ENCODE results near the gene PCNX2. TPM values are rescaled to one million over a fixed set of nuclear protein-coding genes. Genes with fewer than 3 reads are reported as not detected.

PCNX2 gene
- total RNA-seq, 2 experiments from 2014 or later: 21.8 to 23.2 TPM

DNA sequence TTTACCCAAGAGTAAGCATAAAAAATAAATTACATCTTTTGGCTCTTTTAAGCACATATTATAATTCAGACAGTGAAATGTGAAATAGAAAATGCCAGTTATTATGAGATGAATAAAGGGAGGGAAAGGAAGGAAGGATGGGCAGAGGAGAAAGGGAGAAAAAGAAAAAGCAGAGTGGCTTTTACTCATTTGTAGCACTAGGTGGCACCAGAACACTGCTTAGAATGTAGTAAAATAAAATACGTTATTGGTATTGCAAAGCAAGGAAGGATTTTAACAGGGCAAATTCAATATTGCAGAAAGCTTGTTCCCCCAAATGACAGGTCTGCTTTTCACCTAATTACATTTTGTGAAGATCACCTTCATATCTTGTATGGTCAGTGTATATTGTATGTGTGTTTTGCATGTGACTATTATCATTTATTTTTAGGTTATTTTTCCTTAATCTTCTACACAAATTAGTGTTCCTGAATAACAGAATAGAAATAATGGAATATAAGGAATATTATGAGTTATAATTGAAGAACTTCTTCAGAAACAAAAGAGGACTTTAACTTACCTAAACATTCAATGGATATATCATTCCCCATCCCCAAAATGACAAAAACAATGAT is 9.1 kb upstream of the PCNX2 start:
- Mint-ChIP-seq H3K4me3 (no peak overlapping the region), H3K4me1 (no peaks in the 10 kb centered on the region), H3K9me3 (no peaks in the 10 kb centered on the region), H3K27ac (no peak overlapping the region), H3K27me3 (peaks cover 14% of the 10 kb centered on the region), H3K36me3 (ENCODE audit: low read depth) (no peaks in the 10 kb centered on the region)
- ChIA-PET CTCF (interaction anchor here (1.0 to 2.5 kb wide), 8 partner anchors 9 to 487 kb away, joined by 3 to 7 read pairs (median 5); partner anchors contain the start of gene PCNX2), POLR2A (interaction anchor here (0.8 kb wide), 1 partner anchor 10 kb away, joined by 3 read pairs; no protein-coding TSS in a partner anchor)
- DNase-seq: no peak

DNA sequence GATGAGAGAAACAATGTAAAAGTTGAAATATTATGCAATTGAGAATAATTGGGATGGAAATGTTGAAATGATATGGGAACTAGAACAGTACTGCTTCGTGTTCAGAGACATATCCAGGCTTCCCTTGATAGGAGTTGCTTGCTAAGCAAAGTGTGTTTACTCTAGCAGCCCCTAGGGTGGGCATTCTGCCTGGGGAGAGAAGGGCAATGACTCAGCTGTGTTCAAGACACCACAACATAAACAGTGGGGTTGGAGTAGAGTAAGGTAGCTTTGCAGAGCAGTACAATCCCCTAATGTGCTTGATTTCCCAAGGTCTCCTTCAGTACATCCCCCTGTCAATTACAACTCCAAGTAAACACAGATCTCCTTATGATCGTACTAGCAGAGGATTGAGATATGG is 4.8 kb upstream of the PCNX2 start:
- H3K36me3 Mint-ChIP-seq (ENCODE audit: low read depth): no peaks in the 10 kb centered on the region
- no peak overlapping the region for H3K4me3 Mint-ChIP-seq
- ChIA-PET POLR2A (no interaction called here), CTCF (interaction anchor here (0.7 kb wide), 1 partner anchor 64 kb away, joined by 3 read pairs; no protein-coding TSS in a partner anchor)
- H3K27me3 Mint-ChIP-seq: peaks cover 5% of the 10 kb centered on the region
- H3K27ac Mint-ChIP-seq: no peak overlapping the region
- DNase-seq: no peak
- H3K9me3 Mint-ChIP-seq: no peaks in the 10 kb centered on the region
- H3K4me1 Mint-ChIP-seq: peaks cover 9% of the 10 kb centered on the region

DNA sequence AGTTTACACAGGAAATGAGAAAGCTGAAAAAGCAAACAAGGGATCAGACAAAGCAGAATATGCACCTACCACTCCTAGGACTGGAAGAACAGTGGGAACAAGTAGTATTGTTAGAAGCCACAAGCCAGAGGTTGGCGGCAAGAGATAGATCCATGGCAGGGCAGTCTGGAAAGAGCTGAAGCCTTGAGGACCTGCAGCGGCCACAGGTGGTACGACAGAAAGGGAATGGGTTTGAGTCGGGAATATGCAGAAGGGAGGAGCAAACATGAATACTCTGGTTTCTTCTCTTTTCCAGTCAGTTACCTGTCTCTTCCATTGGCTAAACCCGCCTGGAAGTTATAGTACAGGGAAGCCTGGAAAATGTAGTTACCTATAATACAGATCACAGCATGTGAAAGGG is 3.9 kb upstream of the PCNX2 start:
- DNase-seq: no peak
- Mint-ChIP-seq H3K27me3 (peaks cover 5% of the 10 kb centered on the region), H3K4me3 (no peak overlapping the region), H3K27ac (no peak overlapping the region), H3K36me3 (ENCODE audit: low read depth) (no peaks in the 10 kb centered on the region), H3K9me3 (no peaks in the 10 kb centered on the region), H3K4me1 (peaks cover 17% of the 10 kb centered on the region)
- ChIA-PET CTCF (no interaction called here), POLR2A (no interaction called here)

DNA sequence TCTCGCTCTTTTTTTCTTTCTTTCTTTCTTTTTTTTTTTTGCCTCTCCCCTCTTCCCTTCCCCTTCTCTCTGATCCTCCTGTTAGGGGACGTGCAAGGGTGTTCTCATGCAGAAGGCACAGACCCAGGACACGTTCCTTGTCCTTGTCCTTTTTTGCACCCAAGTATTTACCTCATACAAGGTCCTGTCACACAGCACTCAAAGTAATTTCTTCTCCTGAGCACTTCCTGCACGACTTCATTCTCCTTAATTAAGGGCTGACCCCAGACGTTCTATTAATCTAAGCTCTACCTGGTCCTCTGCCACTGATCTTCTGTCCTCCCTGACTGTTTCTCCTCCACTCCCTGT is 424 bp upstream of the PCNX2 start:
- H3K4me3 Mint-ChIP-seq: peak overlapping the region; percentile 95
- H3K36me3 Mint-ChIP-seq (ENCODE audit: low read depth): peaks cover 8% of the 10 kb centered on the region
- ChIA-PET POLR2A (interaction anchor here (1.4 to 1.7 kb wide), 2 partner anchors 32 to 40 kb away, joined by 3 to 4 read pairs; partner anchors contain the start of gene MAP3K21), CTCF (interaction anchor here (2.2 kb wide), 1 partner anchor 9 kb away, joined by 5 read pairs; no protein-coding TSS in a partner anchor)
- DNase-seq: no peak
- H3K4me1 Mint-ChIP-seq: peaks cover 35% of the 10 kb centered on the region
- H3K27ac Mint-ChIP-seq: peak overlapping the region; percentile 88
- H3K27me3 Mint-ChIP-seq: peaks cover 3% of the 10 kb centered on the region
- H3K9me3 Mint-ChIP-seq: no peaks in the 10 kb centered on the region

DNA sequence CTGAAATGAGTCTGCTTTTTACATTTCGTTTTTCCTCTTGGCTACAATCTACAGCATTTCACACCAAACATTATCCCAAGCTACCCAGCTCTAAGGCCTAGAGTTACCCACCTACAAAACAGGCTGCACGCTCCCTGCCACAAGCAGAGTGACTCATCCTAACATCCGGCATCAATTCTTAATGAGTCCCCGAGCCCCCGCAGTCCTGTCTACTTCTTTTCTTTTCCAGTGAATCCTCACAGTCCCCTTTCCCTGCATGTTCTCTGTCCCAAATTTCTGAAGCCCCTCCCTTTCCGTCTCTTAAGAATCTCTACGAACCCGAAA is 650 bp downstream of the PCNX2 start:
- CTCF ChIA-PET: interaction anchor here (0.7 to 2.2 kb wide), 3 partner anchors 10 to 29 kb away, joined by 3 to 5 read pairs (median 3); no protein-coding TSS in a partner anchor
- peak; percentile 58 for DNase-seq
- Mint-ChIP-seq H3K4me3 (peak overlapping the region; percentile 95), H3K27ac (peak overlapping the region; percentile 91), H3K27me3 (no peaks in the 10 kb centered on the region), H3K36me3 (ENCODE audit: low read depth) (peaks cover 15% of the 10 kb centered on the region), H3K9me3 (no peaks in the 10 kb centered on the region), H3K4me1 (peaks cover 35% of the 10 kb centered on the region)
- POLR2A ChIA-PET: interaction anchor here (0.8 to 1.6 kb wide), 7 partner anchors 9 to 67 kb away, joined by 3 to 5 read pairs (median 4); partner anchors contain the start of gene MAP3K21

DNA sequence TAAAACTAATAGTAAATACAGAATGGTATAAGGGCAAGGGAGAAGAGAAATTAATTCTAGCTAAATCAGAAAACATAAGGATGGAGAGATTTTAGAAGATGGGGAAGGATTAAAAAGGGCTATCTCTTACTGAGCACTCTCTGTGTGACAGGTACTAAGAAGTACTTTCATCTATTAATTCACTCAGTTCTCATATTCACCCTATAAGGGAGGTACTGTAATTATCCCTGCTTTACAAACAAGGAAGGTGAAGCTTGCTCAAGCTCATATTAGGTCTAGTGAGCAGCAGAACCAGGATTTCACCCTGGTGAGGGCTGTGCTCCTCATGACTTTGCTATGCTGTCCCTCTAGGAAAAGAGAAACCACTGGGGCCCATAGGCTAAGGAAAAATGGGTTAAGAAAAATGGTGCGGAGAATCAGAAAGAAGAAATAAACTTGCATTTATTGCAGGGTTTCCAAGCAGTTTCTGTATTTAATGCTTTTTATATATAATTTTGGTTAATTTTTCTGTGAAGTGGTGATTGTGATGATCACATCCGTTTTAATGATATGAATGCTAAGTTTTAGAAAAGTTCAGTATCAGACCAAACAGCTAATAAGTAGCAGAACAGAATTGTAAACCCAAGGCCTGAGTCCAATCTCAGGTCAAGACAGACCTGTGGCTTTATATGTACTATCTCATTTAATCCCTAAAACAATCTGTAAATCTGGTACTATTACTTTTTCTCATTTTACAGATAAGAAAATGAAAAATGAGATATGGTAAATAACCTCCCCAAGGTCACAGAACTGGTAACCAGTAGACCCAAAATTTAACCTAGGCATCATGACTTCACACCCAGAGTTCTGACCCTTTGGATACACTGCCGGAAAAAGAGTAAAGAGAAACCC is 1.7 kb downstream of the PCNX2 start:
- Mint-ChIP-seq H3K4me3 (peak overlapping the region; percentile 95), H3K36me3 (ENCODE audit: low read depth) (peaks cover 25% of the 10 kb centered on the region), H3K27me3 (no peaks in the 10 kb centered on the region), H3K4me1 (peaks cover 35% of the 10 kb centered on the region), H3K9me3 (no peaks in the 10 kb centered on the region), H3K27ac (peak overlapping the region; percentile 36)
- DNase-seq: no peak
- POLR2A ChIA-PET: interaction anchor here (1.4 to 1.6 kb wide), 2 partner anchors 8 to 11 kb away, joined by 3 to 5 read pairs; no protein-coding TSS in a partner anchor
- CTCF ChIA-PET: interaction anchor here (1.1 to 1.3 kb wide), 2 partner anchors 11 to 67 kb away, joined by 3 read pairs; no protein-coding TSS in a partner anchor

DNA sequence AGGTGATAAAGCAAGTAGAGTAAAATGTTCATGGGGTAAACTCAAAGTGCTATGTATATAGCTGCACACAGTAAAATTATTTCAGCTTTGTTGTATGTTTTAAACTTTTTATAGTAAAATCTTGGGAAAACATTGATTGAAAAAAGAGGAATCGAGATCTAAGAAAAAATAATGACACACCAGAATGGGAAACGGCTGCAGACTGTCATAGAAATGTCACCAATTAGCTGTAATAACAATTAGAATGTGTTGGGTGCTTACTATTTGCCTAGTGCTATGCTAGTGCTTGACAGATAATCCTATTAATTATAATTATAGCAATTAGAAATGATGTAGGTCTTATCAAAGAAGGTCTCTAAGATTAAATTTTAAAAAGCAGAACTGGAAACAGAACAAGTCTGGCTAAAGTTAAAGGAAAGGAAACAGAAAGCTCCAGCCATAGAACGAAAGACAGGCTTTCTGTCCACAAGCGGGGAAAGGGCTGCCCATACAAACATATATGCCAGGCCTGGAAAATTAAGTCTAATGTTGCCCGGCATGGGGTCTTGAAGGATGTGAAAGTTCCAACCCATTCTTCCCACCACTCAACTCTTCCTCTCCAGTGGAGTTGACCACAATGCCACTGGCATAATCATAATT is 5.0 kb downstream of the PCNX2 start:
- Mint-ChIP-seq H3K9me3 (no peaks in the 10 kb centered on the region), H3K27me3 (no peaks in the 10 kb centered on the region), H3K36me3 (ENCODE audit: low read depth) (peaks cover 46% of the 10 kb centered on the region), H3K4me3 (no peak overlapping the region), H3K27ac (no peak overlapping the region), H3K4me1 (peaks cover 26% of the 10 kb centered on the region)
- ChIA-PET POLR2A (no interaction called here), CTCF (no interaction called here)
- no peak for DNase-seq

DNA sequence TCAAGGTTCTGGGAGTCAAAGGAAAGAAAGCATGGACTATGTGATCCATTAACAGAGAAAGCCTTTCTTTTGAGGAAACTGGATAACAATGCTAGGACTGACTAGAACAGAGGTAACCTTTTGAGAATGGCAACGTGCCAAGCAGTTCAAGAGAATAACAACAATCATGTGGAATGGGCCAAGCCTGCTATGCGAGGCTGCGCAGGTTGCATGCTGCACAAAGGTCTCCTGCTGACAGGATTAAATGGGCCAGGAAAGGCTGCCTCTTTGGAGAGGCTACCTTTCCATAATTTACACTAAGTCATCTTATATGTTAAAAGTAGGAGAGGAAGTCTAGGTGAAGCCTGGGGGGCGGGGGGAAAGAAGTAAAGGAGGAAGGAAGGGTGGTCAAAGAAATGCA is 5.8 kb downstream of the PCNX2 start:
- ChIA-PET CTCF (no interaction called here), POLR2A (no interaction called here)
- peaks cover 48% of the 10 kb centered on the region for H3K36me3 Mint-ChIP-seq (ENCODE audit: low read depth)
- no peak overlapping the region for H3K27ac Mint-ChIP-seq
- no peak overlapping the region for H3K4me3 Mint-ChIP-seq
- no peaks in the 10 kb centered on the region for H3K9me3 Mint-ChIP-seq
- H3K4me1 Mint-ChIP-seq: peaks cover 20% of the 10 kb centered on the region
- no peak for DNase-seq
- no peaks in the 10 kb centered on the region for H3K27me3 Mint-ChIP-seq

DNA sequence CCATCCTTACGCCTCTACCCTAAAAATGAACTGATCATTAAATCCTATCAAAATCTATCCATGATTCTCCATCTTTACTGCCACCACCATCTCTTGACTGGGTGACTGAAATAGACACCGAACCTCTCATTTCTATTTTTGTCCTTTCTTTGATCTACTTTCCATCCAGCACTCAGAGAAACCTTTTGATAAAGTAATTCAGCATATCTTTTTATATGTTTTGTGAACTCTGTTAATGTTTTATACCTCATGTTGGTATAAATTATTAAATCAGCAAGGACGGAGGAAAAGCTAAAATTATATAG is 13.0 kb downstream of the PCNX2 start:
- POLR2A ChIA-PET: interaction anchor here (1.0 to 1.3 kb wide), 2 partner anchors 12 to 45 kb away, joined by 3 to 5 read pairs; partner anchors contain the start of gene MAP3K21
- Mint-ChIP-seq H3K36me3 (ENCODE audit: low read depth) (peaks cover 35% of the 10 kb centered on the region), H3K27me3 (peaks cover 1% of the 10 kb centered on the region), H3K4me3 (peak overlapping the region; percentile 37), H3K9me3 (no peaks in the 10 kb centered on the region), H3K4me1 (peaks cover 24% of the 10 kb centered on the region), H3K27ac (peak overlapping the region; percentile 69)
- CTCF ChIA-PET: interaction anchor here (0.7 to 0.9 kb wide), 2 partner anchors 12 to 815 kb away, joined by 3 read pairs; no protein-coding TSS in a partner anchor
- DNase-seq: no peak

DNA sequence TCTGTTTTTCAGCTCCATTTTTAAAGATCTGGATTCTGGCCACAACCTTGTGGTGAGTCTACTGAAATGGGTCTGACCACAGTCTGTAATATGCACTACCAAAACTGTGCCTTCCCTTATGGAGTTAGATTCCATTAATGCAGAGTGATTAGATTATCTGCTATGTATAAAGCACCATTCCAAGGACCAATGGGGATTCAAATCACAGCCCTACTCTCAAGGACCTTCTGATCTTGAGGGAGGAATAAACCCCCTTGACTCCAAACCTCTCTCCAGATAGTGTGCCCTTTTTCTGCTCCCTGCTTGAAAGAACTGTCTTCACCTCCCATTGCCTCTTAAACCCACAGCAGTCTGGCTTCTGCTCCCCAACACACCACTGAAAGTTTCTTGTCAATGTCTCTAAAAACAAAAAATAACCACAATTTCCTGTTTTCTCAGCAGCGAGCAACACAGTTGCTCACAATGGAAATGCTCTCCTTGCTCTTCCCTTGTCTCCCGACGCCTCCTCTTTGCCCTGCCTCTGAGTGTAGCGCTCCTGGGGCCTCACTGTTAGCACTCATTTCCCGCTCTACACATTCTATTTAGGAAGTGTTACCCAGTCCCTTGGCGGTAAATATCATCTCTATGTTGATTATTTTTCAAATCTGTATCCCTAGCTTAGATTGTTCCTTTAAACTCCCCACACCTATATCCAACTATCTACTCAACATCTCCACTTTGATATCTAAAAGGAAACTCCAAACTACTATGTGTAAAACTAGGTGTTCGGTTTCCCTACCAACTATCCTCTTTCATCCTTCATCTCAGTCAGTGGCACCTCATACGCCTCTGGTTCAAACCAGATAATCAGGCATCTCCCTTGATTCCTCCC is 13.6 kb downstream of the PCNX2 start:
- Mint-ChIP-seq H3K27me3 (peaks cover 1% of the 10 kb centered on the region), H3K4me3 (peak overlapping the region; percentile 37), H3K9me3 (no peaks in the 10 kb centered on the region), H3K4me1 (peaks cover 24% of the 10 kb centered on the region), H3K27ac (peak overlapping the region; percentile 69), H3K36me3 (ENCODE audit: low read depth) (peaks cover 34% of the 10 kb centered on the region)
- peak; percentile 55 for DNase-seq
- CTCF ChIA-PET: interaction anchor here (0.7 to 0.9 kb wide), 2 partner anchors 13 to 816 kb away, joined by 3 read pairs; no protein-coding TSS in a partner anchor
- POLR2A ChIA-PET: interaction anchor here (1.3 kb wide), 1 partner anchor 13 kb away, joined by 5 read pairs; no protein-coding TSS in a partner anchor

DNA sequence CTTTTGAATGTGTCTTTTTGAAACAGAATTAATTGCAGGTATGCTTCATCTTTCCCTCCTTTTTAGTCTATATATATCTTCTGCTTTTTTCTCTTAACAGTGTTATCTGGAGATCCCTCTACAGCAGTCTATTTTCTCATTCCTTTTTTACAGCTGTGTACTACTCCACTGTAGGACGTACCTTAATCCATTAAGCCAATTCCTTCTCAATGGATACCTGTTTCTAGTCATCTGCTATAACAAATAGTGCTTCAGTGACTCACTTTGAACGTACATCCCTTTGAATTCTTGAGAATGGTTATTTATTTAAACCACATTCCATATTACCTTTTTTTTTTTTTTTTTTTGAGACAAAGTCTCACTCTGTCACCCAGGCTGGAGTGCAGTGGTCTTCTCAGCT is 15.6 kb downstream of the PCNX2 start:
- DNase-seq: no peak
- Mint-ChIP-seq H3K27me3 (peaks cover 1% of the 10 kb centered on the region), H3K4me1 (peaks cover 24% of the 10 kb centered on the region), H3K9me3 (no peaks in the 10 kb centered on the region), H3K4me3 (no peak overlapping the region), H3K36me3 (ENCODE audit: low read depth) (peaks cover 31% of the 10 kb centered on the region), H3K27ac (no peak overlapping the region)
- ChIA-PET POLR2A (interaction anchor here (0.7 kb wide), 1 partner anchor 13 kb away, joined by 3 read pairs; no protein-coding TSS in a partner anchor), CTCF (interaction anchor here (0.7 kb wide), 1 partner anchor 389 kb away, joined by 3 read pairs; no protein-coding TSS in a partner anchor)

DNA sequence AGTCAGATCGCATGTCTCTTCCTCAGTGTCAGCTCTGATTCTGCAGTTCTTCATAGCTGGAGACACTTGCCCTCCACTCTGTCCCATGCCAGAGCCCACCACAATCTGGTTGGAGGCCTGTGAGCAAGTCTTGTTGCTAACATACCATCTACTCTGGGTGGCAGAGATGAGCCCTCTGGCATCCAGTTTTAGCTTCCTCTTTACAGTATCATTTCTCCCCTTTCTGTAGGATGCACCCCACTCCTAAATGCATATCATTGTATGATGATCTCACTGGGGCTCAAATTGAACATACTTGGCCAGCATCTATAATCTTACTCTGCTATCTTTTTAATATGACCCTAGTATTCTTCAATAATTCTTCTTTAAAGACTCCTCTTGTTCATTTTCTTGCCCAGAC is 16.9 kb downstream of the PCNX2 start:
- ChIA-PET POLR2A (no interaction called here), CTCF (no interaction called here)
- no peak overlapping the region for H3K4me3 Mint-ChIP-seq
- H3K27me3 Mint-ChIP-seq: peaks cover 1% of the 10 kb centered on the region
- H3K27ac Mint-ChIP-seq: no peak overlapping the region
- H3K36me3 Mint-ChIP-seq (ENCODE audit: low read depth): peaks cover 32% of the 10 kb centered on the region
- no peak for DNase-seq
- H3K9me3 Mint-ChIP-seq: no peaks in the 10 kb centered on the region
- peaks cover 25% of the 10 kb centered on the region for H3K4me1 Mint-ChIP-seq
